Ovary (tissue), 3 donors: Measurements from ENCODE around the gene RGS19.

Source experiments
- CTCF ChIP-seq, 3 donors: fragments of 450-650 bp in 2 of 3; fragments of 200-600 bp in 1 of 3; IDR thresholded peaks; one replicate each; pipeline versions ENCODE4 v1.5.1 to v1.8.0; 2016 to 2022; ENCODE audit warnings: antibody characterized with exemption in 3 of 3, mild to moderate bottlenecking in 1 of 3
- EP300 ChIP-seq: sonication (generic); formaldehyde crosslinking; IDR thresholded peaks from one replicate; pipeline ENCODE4 v1.6.1; 2017; ENCODE audit warnings: antibody characterized with exemption
- donor health status: DM: no; HTN: no; CAD: no.

- no peak for TF ChIP-seq CTCF (IDR thresholded peaks at IDR 0.05)
- TF ChIP-seq EP300: no peak
These were observed 33.8 kb downstream of the RGS19 start for GRCh38 chr20:64045346-64046011.
